ENCODE results near the gene TIMMDC1.

- TF ChIP-seq, protein P1, sequence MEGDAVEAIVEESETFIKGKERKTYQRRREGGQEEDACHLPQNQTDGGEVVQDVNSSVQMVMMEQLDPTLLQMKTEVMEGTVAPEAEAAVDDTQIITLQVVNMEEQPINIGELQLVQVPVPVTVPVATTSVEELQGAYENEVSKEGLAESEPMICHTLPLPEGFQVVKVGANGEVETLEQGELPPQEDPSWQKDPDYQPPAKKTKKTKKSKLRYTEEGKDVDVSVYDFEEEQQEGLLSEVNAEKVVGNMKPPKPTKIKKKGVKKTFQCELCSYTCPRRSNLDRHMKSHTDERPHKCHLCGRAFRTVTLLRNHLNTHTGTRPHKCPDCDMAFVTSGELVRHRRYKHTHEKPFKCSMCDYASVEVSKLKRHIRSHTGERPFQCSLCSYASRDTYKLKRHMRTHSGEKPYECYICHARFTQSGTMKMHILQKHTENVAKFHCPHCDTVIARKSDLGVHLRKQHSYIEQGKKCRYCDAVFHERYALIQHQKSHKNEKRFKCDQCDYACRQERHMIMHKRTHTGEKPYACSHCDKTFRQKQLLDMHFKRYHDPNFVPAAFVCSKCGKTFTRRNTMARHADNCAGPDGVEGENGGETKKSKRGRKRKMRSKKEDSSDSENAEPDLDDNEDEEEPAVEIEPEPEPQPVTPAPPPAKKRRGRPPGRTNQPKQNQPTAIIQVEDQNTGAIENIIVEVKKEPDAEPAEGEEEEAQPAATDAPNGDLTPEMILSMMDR (IDR thresholded peaks at IDR 0.05), result no peak
- no peak for TF ChIP-seq GABPA (IDR thresholded peaks at IDR 0.05; ENCODE audit: low read depth)
- TF ChIP-seq CHD2 (IDR thresholded peaks at IDR 0.05; ENCODE audit: low read length, partially characterized antibody), result no peak
- no peak for TF ChIP-seq YY1 (IDR thresholded peaks at IDR 0.05; ENCODE audit: low read depth)
- TF ChIP-seq SIN3A (IDR thresholded peaks at IDR 0.05; ENCODE audit: borderline replicate concordance, low read depth, low read length), result no peak
- TF ChIP-seq RFX5 (IDR thresholded peaks at IDR 0.05; ENCODE audit: low read length), result no peak
- no peak for TF ChIP-seq REST (IDR thresholded peaks at IDR 0.05; ENCODE audit: low read depth, low read length)
- TF ChIP-seq RCOR1 (IDR thresholded peaks at IDR 0.05; ENCODE audit: low read length), result no peak
- no peak for TF ChIP-seq TAF1 (IDR thresholded peaks at IDR 0.05; ENCODE audit: borderline replicate concordance, low read depth, low read length)
Measured at GRCh38 chr3:119558626-119559317, 60.4 kb downstream of the TIMMDC1 start.
